PFSK-1 (cell line): Measurements from ENCODE around the gene CREB3L2.

Source experiments
- FOXP2 ChIP-seq: optimal IDR thresholded peaks from 2 replicates; pipeline ENCODE3; 2011; ENCODE audit warnings: borderline replicate concordance, control low read depth, inconsistent platforms; ENCODE audit not compliant: insufficient read depth; ENCODE audit errors: extremely low read length, extremely low read depth
- POLR2AphosphoS5 ChIP-seq: IDR thresholded peaks from 2 replicates; pipeline ENCODE4 v1.6.1; 2012; ENCODE audit warnings: low read depth, mild to moderate bottlenecking, control low read depth, low read length, moderate library complexity
- SIN3A ChIP-seq: IDR thresholded peaks from 2 replicates; pipeline ENCODE4 v1.6.1; 2012; ENCODE audit warnings: mild to moderate bottlenecking, low read length, moderate library complexity, borderline replicate concordance; ENCODE audit not compliant: insufficient read depth
- TAF1 ChIP-seq: IDR thresholded peaks from 2 replicates; pipeline ENCODE4 v1.6.1; 2012; ENCODE audit warnings: low read length, control low read depth, borderline replicate concordance; ENCODE audit not compliant: insufficient read depth
- TF ChIP-seq, protein P1 (sequence below), 2 experiments: IDR thresholded peaks; 2 replicates each; pipeline versions ENCODE4 v1.6.1 to v1.8.0; 2011 to 2012; ENCODE audit warnings: low read depth in 2 of 2, low read length in 2 of 2, control low read depth in 1 of 2, inconsistent platforms in 1 of 2, mild to moderate bottlenecking in 1 of 2, moderate library complexity in 1 of 2; ENCODE audit not compliant: insufficient read depth in 1 of 2

DNA sequence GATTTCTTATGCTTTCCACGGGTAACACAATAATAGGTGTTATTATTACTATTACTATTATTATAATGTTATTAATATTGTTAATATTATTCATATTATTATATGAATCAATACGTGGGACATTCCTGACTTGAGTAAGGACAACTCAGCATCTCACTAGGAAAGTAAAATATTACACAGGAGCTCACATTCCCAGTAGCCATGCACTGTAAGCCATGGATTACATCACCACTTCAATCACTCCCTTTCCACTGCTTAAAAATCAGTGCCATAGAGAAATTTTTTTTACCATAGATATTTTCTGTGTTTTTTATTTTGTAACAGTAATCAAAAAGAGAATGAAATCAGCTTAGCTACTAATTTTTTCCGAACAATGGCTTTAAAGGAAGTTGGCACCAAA is 86.6 kb downstream of the CREB3L2 start:
- no peak for TF ChIP-seq POLR2AphosphoS5
- no peak for TF ChIP-seq TAF1
- no peak for TF ChIP-seq SIN3A
- TF ChIP-seq, protein P1, sequence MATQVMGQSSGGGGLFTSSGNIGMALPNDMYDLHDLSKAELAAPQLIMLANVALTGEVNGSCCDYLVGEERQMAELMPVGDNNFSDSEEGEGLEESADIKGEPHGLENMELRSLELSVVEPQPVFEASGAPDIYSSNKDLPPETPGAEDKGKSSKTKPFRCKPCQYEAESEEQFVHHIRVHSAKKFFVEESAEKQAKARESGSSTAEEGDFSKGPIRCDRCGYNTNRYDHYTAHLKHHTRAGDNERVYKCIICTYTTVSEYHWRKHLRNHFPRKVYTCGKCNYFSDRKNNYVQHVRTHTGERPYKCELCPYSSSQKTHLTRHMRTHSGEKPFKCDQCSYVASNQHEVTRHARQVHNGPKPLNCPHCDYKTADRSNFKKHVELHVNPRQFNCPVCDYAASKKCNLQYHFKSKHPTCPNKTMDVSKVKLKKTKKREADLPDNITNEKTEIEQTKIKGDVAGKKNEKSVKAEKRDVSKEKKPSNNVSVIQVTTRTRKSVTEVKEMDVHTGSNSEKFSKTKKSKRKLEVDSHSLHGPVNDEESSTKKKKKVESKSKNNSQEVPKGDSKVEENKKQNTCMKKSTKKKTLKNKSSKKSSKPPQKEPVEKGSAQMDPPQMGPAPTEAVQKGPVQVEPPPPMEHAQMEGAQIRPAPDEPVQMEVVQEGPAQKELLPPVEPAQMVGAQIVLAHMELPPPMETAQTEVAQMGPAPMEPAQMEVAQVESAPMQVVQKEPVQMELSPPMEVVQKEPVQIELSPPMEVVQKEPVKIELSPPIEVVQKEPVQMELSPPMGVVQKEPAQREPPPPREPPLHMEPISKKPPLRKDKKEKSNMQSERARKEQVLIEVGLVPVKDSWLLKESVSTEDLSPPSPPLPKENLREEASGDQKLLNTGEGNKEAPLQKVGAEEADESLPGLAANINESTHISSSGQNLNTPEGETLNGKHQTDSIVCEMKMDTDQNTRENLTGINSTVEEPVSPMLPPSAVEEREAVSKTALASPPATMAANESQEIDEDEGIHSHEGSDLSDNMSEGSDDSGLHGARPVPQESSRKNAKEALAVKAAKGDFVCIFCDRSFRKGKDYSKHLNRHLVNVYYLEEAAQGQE (IDR thresholded peaks at IDR 0.05; ENCODE audit: insufficient read depth in 1 of 2, low read depth in 2 of 2, low read length in 2 of 2) = no peak
- no peak for TF ChIP-seq FOXP2
